Iris pigment epithelial cell (primary cell): ENCODE data around the gene NELL1.

ENCODE experiments used
- DNase-seq: peaks from one replicate; pipeline ENCODE4 v3.0.0-alpha.2; 2011; ENCODE audit warnings: low read depth

NELL1 gene

GRCh38 chr11:21564833-21565682 is 895.7 kb downstream of the NELL1 start:
- peak; percentile 0 for DNase-seq

GRCh38 chr11:21566521-21567117 is 897.2 kb downstream of the NELL1 start:
- no peak for DNase-seq

- no peak for DNase-seq
Measured at GRCh38 chr11:21567645-21568290, 898.4 kb downstream of the NELL1 start.

GRCh38 chr11:21572210-21572609 is 902.8 kb downstream of the NELL1 start:
- DNase-seq: no peak

GRCh38 chr11:21582791-21583190 is 913.4 kb downstream of the NELL1 start:
- no peak for DNase-seq

GRCh38 chr11:21588754-21589153 is 919.4 kb downstream of the NELL1 start:
- no peak for DNase-seq

GRCh38 chr11:21602699-21603098 is 933.3 kb downstream of the NELL1 start:
- no peak for DNase-seq

- DNase-seq: no peak
Measured at GRCh38 chr11:21603886-21604285, 934.5 kb downstream of the NELL1 start.

- no peak for DNase-seq
Measured at GRCh38 chr11:21604564-21604963, 935.2 kb downstream of the NELL1 start.

GRCh38 chr11:21612326-21612725 is 942.9 kb downstream of the NELL1 start:
- no peak for DNase-seq

GRCh38 chr11:21614961-21615360 is 945.6 kb downstream of the NELL1 start:
- DNase-seq: no peak

GRCh38 chr11:21615955-21616371 is 946.6 kb downstream of the NELL1 start:
- DNase-seq: no peak

GRCh38 chr11:21622566-21622965 is 953.2 kb downstream of the NELL1 start:
- DNase-seq: no peak

- no peak for DNase-seq
Measured at GRCh38 chr11:21622995-21623394, 953.6 kb downstream of the NELL1 start.
